ENCODE data around the gene IFI35.

- no peak for TF ChIP-seq CTCF (conservative IDR thresholded peaks at IDR 0.05)
- TF ChIP-seq ZFX (IDR thresholded peaks at IDR 0.05): no peak
Measured at GRCh38 chr17:42967925-42968324, 38.7 kb upstream of the IFI35 start.

Measured in C4-2B (cell line).